T-helper 2 cell treated with Interferon-gamma antibody and Interleukin-4, amounts not matched to agents 5 μg/mL and 100 μg/mL, for 36 hours (primary cell): ENCODE measurements around the gene CR1L.
"Not testable (repeated sequence)": the region's sequence is repeated elsewhere in the genome, so short reads cannot be mapped to it uniquely, and the experiment has no call there.

Source experiments
- DNase-seq: peaks from one replicate; pipeline ENCODE4 v3.0.0; 2021; ENCODE audit warnings: low spot score
- H3K27ac Mint-ChIP-seq: one replicate; pipeline ENCODE4 v1.8.0; 2021; ENCODE audit warnings: mild to moderate bottlenecking, mixed read lengths
- H3K27me3 Mint-ChIP-seq: one replicate; pipeline ENCODE4 v1.8.0; 2021; ENCODE audit warnings: low read depth, mixed read lengths
- H3K36me3 Mint-ChIP-seq: one replicate; pipeline ENCODE4 v1.8.0; 2021; ENCODE audit warnings: low read depth, mixed read lengths
- H3K4me1 Mint-ChIP-seq: one replicate; pipeline ENCODE4 v1.8.0; 2021; ENCODE audit warnings: low read depth, mixed read lengths
- H3K4me3 Mint-ChIP-seq: one replicate; pipeline ENCODE4 v1.8.0; 2022; ENCODE audit warnings: mild to moderate bottlenecking, moderate library complexity, mixed read lengths
- H3K9me3 Mint-ChIP-seq: one replicate; pipeline ENCODE4 v1.8.0; 2021; ENCODE audit warnings: mixed read lengths

CR1L gene

DNA sequence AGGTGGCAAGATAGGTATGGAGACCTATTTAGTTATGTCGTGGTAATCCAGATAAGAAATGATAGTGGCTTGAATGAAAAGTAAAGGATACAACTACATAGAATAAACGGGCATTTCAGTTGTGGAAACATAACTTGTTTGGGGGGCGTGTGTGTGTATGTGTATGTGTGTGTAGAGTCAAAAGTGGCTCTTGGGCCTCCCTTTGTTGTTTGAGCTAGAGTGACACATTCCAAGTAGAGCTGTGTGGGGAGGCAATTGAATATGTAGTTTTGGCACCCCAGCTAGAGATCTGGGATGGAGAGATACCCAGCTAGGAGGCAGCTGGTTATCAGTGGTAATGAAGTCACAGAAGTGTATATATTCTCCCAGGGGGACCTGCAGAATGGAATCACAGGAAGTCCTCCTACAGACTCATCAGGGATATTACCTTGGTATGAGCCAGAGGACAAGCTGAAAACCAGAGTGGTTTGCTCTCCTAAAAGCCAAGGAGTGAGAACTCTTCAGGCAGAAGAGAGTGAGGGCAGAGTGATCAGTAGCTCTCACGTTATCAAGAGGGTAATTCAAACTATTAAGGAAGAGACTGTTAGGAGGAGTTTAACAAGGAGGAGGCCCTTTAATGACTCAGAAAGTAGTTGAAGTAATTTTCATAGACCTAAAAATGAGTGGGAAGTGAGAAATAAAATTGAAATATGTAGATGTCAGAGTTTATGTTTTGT lies 5.1 kb downstream of the CR1L start:
- Mint-ChIP-seq H3K4me1 (peaks cover 2% of the 10 kb centered on the region), H3K27ac (no peak overlapping the region), H3K27me3 (peaks cover 34% of the 10 kb centered on the region), H3K4me3 (no peak overlapping the region), H3K36me3 (no peaks in the 10 kb centered on the region), H3K9me3 (no peaks in the 10 kb centered on the region)
- DNase-seq: no peak

DNA sequence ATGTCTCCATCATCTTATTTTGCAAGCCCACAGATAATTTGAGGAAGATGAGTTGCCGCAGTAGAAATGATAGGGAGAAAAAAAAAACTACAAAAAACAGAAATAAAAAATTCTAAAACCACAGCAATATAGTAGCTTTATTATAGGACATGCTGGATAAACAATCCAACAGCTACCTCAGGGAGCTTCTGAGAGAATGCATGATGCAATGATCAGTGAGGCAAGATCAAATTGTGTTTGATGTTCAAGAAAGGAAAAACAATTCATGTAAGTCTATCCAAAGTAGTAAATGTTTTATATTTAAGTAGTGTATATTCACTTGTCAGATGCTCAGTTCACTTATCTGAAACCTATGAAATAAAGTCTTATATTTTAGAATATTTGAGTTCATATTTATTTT lies 6.7 kb downstream of the CR1L start:
- no peak for DNase-seq
- Mint-ChIP-seq H3K4me3 (no peak overlapping the region), H3K27me3 (peaks cover 29% of the 10 kb centered on the region), H3K27ac (no peak overlapping the region), H3K4me1 (peaks cover 2% of the 10 kb centered on the region), H3K36me3 (no peaks in the 10 kb centered on the region), H3K9me3 (no peaks in the 10 kb centered on the region)

DNA sequence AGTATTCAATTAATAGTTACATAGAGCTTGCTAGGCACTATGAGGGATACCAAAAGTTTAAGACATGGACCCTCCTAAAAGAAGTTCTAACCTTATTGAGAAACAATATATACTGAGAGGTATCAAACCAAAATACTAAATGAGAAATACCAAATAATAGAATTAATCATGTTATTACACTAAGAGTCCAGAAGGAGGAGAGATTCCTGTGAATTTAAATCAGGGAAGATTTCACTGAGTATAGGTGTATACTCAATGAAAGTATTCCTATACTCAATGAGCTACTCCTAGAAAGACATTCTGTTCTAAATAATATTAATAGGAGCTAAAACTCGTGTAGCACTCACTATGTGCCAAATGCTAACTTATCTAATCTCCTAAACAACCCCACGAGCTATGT lies 9.4 kb downstream of the CR1L start:
- no peak overlapping the region for H3K4me3 Mint-ChIP-seq
- H3K4me1 Mint-ChIP-seq: no peaks in the 10 kb centered on the region
- H3K9me3 Mint-ChIP-seq: no peaks in the 10 kb centered on the region
- H3K27ac Mint-ChIP-seq: no peak overlapping the region
- H3K36me3 Mint-ChIP-seq: no peaks in the 10 kb centered on the region
- H3K27me3 Mint-ChIP-seq: peaks cover 18% of the 10 kb centered on the region
- no peak for DNase-seq

DNA sequence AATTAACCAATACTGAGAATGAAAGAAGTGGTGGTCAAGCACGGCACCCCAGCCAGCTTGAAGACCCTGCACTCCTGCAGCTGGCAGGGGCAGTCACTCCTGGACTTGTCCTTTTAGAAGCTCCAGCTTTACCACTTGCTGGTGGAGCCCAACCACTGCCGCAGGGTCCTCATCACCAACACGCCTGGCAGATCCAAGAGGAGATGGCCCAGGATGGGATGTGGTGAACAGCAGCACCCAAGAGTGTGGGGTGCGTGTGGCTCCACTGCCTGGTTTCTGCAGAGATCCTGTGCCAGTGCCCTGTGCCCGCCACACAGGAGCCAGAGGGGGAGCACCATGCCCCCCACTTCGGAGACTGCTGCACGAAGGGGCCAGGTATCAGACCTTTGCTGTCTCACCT lies 13.5 kb downstream of the CR1L start:
- Mint-ChIP-seq H3K27ac (no peak overlapping the region), H3K27me3 (peaks cover 9% of the 10 kb centered on the region), H3K4me3 (no peak overlapping the region), H3K9me3 (no peaks in the 10 kb centered on the region), H3K4me1 (no peaks in the 10 kb centered on the region), H3K36me3 (no peaks in the 10 kb centered on the region)
- no peak for DNase-seq

DNA sequence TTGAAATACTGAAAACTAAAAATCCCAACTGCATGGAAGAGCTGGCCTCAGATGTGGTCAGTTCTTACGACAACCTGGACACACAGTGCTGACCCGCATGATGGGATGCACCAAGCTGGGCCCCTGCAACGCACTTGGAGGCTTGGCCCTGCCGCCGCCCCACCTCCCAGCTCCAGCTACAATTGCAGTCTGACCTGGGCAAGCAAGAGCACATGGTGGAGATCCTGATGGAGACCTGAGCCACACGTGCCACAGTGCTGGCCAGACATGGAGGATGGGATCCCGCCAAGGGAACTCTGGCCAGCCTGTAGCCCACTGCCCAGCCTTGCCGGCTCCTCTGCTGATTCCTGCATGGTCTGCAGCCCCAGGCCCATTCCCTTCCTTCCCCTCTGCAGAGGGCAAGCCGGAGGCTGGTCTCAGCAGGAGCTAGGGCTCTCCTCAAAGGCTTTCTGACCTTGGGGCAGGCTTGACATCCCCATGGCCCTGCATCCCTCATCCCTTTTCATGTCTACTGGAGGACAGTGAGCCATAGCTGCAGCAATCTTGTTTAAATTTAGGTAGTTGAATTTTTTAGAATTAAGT lies 14.1 kb downstream of the CR1L start:
- Mint-ChIP-seq H3K36me3 (no peaks in the 10 kb centered on the region), H3K4me3 (no peak overlapping the region), H3K4me1 (no peaks in the 10 kb centered on the region), H3K27me3 (peaks cover 13% of the 10 kb centered on the region), H3K9me3 (no peaks in the 10 kb centered on the region), H3K27ac (no peak overlapping the region)
- no peak for DNase-seq

DNA sequence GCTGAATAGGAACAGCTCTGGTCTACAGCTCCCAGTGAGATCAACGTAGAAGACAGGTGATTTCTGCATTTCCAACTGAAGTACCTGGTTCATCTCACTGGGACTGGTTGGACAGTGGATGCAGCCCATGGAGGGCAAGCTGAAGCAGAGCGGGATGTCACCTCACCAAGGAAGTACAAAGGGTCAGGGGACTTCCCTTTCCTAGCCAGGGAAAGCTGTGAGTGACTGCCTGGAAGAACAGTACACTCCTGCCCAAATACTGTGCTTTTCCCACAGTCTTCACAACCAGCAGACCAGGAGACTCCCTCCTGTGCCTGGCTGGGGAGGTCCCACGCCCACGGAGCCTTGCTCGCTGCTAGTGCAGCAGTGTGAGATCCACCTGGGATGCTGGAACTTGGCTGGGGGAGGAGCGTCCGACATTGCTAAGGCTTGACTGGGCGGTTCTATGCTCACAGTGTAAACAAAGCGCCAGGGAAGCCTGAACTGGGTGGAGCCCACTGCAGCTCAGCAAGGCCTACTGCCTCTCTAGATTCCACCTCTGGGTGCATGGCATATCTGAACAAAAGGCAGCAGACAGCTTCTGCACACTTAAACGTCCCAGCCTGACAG lies 14.7 kb downstream of the CR1L start:
- no peak overlapping the region for H3K27ac Mint-ChIP-seq
- H3K27me3 Mint-ChIP-seq: peaks cover 17% of the 10 kb centered on the region
- no peaks in the 10 kb centered on the region for H3K4me1 Mint-ChIP-seq
- no peak for DNase-seq
- H3K9me3 Mint-ChIP-seq: no peaks in the 10 kb centered on the region
- no peak overlapping the region for H3K4me3 Mint-ChIP-seq
- no peaks in the 10 kb centered on the region for H3K36me3 Mint-ChIP-seq

DNA sequence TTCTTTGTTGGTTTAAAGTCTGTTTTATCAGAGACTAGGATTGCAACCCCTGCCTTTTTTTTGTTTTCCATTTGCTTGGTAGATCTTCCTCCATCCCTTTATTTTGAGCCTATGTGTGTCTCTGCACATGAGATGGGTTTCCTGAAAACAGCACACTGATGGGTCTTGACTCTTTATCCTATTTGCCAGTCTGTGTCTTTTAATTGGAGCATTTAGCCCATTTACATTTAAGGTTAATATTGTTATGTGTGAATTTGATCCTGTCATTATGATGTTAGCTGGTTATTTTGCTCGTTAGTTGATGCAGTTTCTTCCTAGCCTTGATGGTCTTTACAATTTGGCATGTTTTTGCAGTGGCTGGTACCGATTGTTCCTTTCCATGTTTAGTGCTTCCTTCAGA lies 16.5 kb downstream of the CR1L start:
- DNase-seq, H3K4me1 Mint-ChIP-seq, H3K27ac Mint-ChIP-seq, H3K9me3 Mint-ChIP-seq, H3K4me3 Mint-ChIP-seq, H3K36me3 Mint-ChIP-seq: not testable (repeated sequence)
- H3K27me3 Mint-ChIP-seq: peaks cover 23% of the 10 kb centered on the region

DNA sequence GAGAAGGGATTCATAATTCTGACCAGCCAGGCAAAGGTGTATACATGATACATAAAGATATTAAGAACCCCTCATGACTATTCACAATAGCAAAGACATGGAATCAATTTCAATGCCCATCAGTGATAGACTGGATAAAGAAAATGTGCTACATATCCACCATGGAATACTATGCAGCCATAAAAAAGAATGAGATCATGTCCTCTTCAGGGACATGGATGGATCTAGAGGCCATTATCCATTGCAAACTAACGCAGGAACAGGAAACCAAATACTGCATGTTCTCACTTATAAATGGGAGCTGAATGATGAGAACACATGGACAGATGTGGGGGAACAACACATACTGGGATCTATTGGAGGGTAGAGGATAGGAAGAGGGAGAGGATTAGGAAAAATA lies 21.4 kb downstream of the CR1L start:
- Mint-ChIP-seq H3K4me3 (no peak overlapping the region), H3K9me3 (no peaks in the 10 kb centered on the region), H3K36me3 (no peaks in the 10 kb centered on the region), H3K27me3 (peaks cover 60% of the 10 kb centered on the region), H3K4me1 (no peaks in the 10 kb centered on the region), H3K27ac (no peak overlapping the region)
- DNase-seq: no peak

DNA sequence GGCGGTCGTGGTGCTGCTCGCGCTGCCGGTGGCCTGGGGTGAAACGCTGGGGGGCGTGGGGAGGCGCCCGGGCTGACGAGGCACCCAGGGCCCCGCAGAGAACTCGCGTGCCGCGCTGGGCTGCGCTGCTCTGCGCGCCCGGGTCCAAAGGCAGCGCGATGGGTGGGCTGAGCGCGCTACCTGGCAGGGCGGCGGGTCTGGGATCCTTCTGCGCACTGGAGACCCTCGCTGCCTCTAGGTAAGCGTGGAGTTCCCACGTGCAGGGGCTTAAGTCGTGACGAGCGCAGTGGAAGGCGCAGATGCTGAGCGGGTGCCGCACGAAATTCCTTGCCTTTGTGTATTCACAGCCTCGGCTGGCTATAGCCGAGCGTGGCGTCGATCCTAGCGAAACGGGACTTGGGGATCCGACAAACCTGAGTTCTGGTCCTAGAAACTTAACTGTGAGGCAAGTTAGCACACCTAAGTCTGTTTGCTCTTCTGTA lies 24.6 kb downstream of the CR1L start:
- H3K4me1 Mint-ChIP-seq: no peaks in the 10 kb centered on the region
- no peak for DNase-seq
- H3K27ac Mint-ChIP-seq: no peak overlapping the region
- H3K9me3 Mint-ChIP-seq: no peaks in the 10 kb centered on the region
- no peaks in the 10 kb centered on the region for H3K36me3 Mint-ChIP-seq
- H3K4me3 Mint-ChIP-seq: no peak overlapping the region
- H3K27me3 Mint-ChIP-seq: peaks cover 67% of the 10 kb centered on the region

DNA sequence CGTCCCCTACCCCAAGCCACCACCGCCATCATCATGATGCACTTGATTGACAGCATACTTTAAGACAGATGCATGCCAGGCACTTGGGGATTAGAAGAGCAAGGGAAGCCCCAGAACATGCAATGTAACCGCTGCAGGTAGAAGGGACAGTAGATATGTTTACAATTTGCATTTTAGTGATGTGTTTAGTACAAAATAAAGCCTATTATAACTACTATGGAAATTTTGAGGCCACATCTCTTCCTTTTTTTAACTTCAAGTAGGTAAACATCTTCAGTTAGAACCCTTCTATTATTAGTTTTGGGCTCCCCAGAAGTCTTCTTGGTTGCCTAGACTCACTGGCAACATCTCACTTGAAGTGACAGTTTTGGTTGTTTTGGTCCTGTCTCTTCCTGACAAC lies 25.3 kb downstream of the CR1L start:
- H3K4me1 Mint-ChIP-seq: no peaks in the 10 kb centered on the region
- H3K27me3 Mint-ChIP-seq: peaks cover 67% of the 10 kb centered on the region
- no peaks in the 10 kb centered on the region for H3K9me3 Mint-ChIP-seq
- H3K27ac Mint-ChIP-seq: no peak overlapping the region
- DNase-seq: no peak
- H3K36me3 Mint-ChIP-seq: no peaks in the 10 kb centered on the region
- H3K4me3 Mint-ChIP-seq: no peak overlapping the region

DNA sequence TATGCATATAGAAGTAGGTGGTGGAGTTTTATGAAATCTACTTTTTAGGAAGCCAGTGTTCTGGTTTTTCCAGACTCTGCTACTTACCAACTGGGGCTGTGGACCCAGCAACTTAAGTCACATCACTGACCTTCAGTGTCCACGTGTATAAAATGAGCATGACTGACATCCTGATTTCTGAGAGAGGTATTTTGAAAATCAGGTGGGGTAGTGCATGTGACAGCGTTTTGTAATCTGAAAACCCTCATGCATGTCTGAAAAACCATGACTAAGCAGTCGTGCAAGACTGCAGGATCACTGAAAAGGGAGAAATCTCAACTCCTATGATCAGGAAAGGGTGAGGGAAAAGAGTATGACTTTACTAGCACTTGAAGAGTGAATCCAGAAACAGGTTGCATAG lies 26.1 kb downstream of the CR1L start:
- Mint-ChIP-seq H3K27me3 (peaks cover 66% of the 10 kb centered on the region), H3K27ac (no peak overlapping the region), H3K4me3 (no peak overlapping the region), H3K9me3 (no peaks in the 10 kb centered on the region), H3K4me1 (no peaks in the 10 kb centered on the region), H3K36me3 (no peaks in the 10 kb centered on the region)
- DNase-seq: no peak

DNA sequence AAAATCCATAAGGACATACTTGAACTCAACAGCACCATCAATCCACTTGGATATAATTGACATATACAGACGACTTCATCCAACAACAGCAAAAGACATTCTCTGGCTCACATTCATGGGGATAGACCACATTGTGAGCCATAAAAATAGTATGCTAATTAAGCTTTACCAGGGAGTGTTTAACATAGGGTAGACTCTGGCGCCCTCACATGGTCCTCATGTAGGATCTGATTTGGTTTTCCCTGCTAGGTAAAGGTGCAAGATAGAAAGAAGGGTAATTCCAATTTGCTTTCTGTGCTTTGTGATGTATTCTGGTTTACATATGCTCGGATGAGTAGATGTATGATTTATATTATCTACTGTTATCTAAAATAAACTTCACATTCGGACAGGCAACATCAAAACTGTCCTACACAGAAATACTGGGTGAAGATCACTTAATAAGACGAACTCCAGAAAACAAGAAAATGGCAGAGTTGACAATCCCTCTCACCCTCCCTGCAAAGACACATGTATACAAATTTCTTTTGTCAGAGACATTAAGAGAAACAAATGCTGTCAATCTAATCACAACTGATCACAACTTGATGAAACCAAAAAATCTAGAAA lies 27.7 kb downstream of the CR1L start:
- no peaks in the 10 kb centered on the region for H3K4me1 Mint-ChIP-seq
- no peaks in the 10 kb centered on the region for H3K36me3 Mint-ChIP-seq
- DNase-seq: no peak
- no peak overlapping the region for H3K4me3 Mint-ChIP-seq
- H3K9me3 Mint-ChIP-seq: no peaks in the 10 kb centered on the region
- peaks cover 55% of the 10 kb centered on the region for H3K27me3 Mint-ChIP-seq
- no peak overlapping the region for H3K27ac Mint-ChIP-seq

DNA sequence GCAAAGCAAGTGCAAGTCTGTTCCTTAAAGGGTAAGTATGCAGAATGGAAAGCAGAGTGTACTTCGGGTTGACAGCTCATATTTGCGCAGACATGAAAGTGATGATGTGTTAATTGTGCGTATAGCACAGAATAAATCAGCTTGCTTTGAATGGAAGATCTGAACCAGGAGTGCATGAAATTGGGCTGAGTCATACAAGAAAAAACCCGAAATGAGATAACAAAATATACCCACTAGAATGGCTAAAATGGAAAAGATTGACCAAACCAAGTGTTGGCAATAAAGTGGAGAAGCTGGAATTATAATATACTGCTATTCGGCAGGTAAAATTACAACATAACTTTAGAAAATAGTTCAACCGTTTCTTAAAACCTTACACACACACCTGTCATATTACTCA lies 28.5 kb downstream of the CR1L start:
- H3K27ac Mint-ChIP-seq: no peak overlapping the region
- H3K9me3 Mint-ChIP-seq: no peaks in the 10 kb centered on the region
- DNase-seq: no peak
- H3K4me3 Mint-ChIP-seq: no peak overlapping the region
- no peaks in the 10 kb centered on the region for H3K4me1 Mint-ChIP-seq
- H3K27me3 Mint-ChIP-seq: peaks cover 50% of the 10 kb centered on the region
- H3K36me3 Mint-ChIP-seq: no peaks in the 10 kb centered on the region

DNA sequence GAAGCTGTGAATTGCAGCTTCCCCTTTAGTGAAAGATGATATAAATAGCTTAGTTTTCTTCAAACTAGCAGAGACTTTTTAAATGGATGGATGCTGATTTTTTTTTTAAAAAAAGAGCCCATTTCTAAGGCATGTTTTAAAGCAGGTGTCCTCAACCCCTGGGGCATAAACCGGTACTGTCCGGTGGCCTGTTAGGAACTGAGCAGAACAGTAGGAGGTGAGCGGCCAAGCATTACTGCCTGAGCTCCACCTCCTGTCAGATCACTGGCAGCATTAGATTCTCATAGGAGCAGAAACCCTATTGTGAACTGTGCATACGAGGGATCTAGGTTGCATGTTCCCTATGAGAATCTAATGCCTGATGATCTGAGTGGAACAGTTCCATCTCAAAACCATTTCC lies 31.2 kb downstream of the CR1L start:
- no peak overlapping the region for H3K27ac Mint-ChIP-seq
- no peaks in the 10 kb centered on the region for H3K9me3 Mint-ChIP-seq
- no peak for DNase-seq
- H3K4me1 Mint-ChIP-seq: no peaks in the 10 kb centered on the region
- no peaks in the 10 kb centered on the region for H3K36me3 Mint-ChIP-seq
- H3K4me3 Mint-ChIP-seq: no peak overlapping the region
- H3K27me3 Mint-ChIP-seq: peaks cover 24% of the 10 kb centered on the region
